VCaP (cell line): Measurements from ENCODE around the gene KCNAB1.

Experiments used
- H3K27ac ChIP-seq: fragments of 450-650 bp; 2 replicates; pipeline ENCODE4 v1.5.1; 2017
- CTCF ChIP-seq: fragments of 450-650 bp; conservative IDR thresholded peaks from 2 replicates; pipeline ENCODE4 v1.5.1; 2017; ENCODE audit warnings: mild to moderate bottlenecking, moderate library complexity

KCNAB1 gene

GRCh38 chr3:156395961-156396710 is 275.8 kb downstream of the KCNAB1 start:
- TF ChIP-seq CTCF: no peak
- H3K27ac ChIP-seq: peak overlapping the region; percentile 79

- TF ChIP-seq CTCF: no peak
- H3K27ac ChIP-seq: no peak overlapping the region
Measured at GRCh38 chr3:156396851-156397250, 276.5 kb downstream of the KCNAB1 start.

GRCh38 chr3:156397534-156397933 is 277.2 kb downstream of the KCNAB1 start:
- TF ChIP-seq CTCF: no peak
- H3K27ac ChIP-seq: no peak overlapping the region

DNA sequence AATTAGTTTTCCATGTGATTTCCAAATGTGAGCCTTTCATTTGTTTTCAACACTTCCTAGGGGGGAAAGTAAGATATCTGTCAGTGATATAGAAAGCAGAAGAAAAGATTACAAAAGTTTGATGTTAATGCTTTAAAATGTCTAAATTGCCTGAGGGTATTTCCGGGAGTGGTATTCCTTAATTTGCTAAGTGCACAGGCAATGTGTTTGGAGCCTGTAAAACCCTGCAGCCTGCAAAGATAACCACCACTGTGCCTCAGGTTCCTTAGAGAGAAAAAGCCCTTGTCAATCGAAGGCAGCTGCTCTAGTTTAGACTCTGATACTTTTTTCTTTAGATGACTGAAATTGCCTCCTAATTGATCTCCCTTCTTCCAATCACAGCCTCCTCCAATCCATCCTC is 279.7 kb downstream of the KCNAB1 start:
- TF ChIP-seq CTCF: no peak

DNA sequence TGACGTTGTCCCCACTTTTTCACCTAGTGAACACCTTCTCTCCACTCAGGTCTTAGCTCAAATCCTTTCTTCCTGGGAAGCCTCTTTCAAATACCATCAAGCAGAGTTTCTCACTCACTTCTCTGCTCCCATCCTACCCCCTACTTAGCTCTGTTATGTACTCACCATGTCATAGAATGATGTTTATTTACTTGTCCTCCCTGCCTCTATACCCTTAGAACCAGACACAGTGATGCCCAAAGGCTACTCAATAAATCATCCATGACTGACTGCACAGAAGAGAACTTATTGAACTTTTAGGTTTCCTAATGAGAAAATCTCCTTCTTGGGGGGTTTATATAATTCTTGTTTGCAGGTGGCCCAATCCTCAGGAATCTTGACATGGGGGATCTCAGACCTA is 280.4 kb downstream of the KCNAB1 start:
- TF ChIP-seq CTCF: no peak
- H3K27ac ChIP-seq: no peak overlapping the region

More for the DNA sequence above, 279.7 kb downstream of the KCNAB1 start:
- H3K27ac ChIP-seq: no peak overlapping the region

- H3K27ac ChIP-seq: no peak overlapping the region
- no peak for TF ChIP-seq CTCF
Measured at GRCh38 chr3:156404217-156404616, 283.8 kb downstream of the KCNAB1 start.

- no peak for TF ChIP-seq CTCF
- no peak overlapping the region for H3K27ac ChIP-seq
Measured at GRCh38 chr3:156406393-156406792, 286.0 kb downstream of the KCNAB1 start.
